GM06990 (cell line): ENCODE results near the gene CENPX.

ENCODE experiments used
- DNase-seq: peaks from one replicate; pipeline ENCODE4 v3.0.0-alpha.2; 2011; ENCODE audit not compliant: insufficient read length; ENCODE audit errors: extremely low read depth
- H3K27me3 ChIP-seq: replicated peaks from 2 replicates; pipeline ENCODE4 v1.6.0; 2011; ENCODE audit warnings: low read length; ENCODE audit not compliant: control insufficient read depth, insufficient read depth
- H3K36me3 ChIP-seq: 2 replicates; pipeline ENCODE4 v1.5.1; 2011; ENCODE audit warnings: low read length; ENCODE audit not compliant: control insufficient read depth, insufficient read depth
- H3K4me3 ChIP-seq: replicated peaks from 2 replicates; pipeline ENCODE4 v1.5.1; 2011; ENCODE audit warnings: low read depth, mild to moderate bottlenecking, control low read depth, low read length
- CTCF ChIP-seq: IDR thresholded peaks from 2 replicates; pipeline ENCODE4 v1.5.1; 2011; ENCODE audit warnings: low read length, control low read depth, mild to moderate bottlenecking, inconsistent platforms; ENCODE audit not compliant: insufficient read depth, poor library complexity, severe bottlenecking

The CENPX gene

GRCh38 chr17:82016875-82017459, 5.7 kb downstream of the CENPX start:
- Histone ChIP-seq H3K4me3 (no peak overlapping the region), H3K27me3 (no peaks in the 10 kb centered on the region), H3K36me3 (no peaks in the 10 kb centered on the region; the same call in none of the 2 replicates)
- no peak for TF ChIP-seq CTCF
- DNase-seq, result no peak

GRCh38 chr17:82016061-82016874, 6.4 kb downstream of the CENPX start:
- no peak for DNase-seq
- Histone ChIP-seq H3K4me3 (no peak overlapping the region), H3K27me3 (no peaks in the 10 kb centered on the region), H3K36me3 (no peaks in the 10 kb centered on the region; the same call in none of the 2 replicates)
- TF ChIP-seq CTCF, result no peak

- DNase-seq, result no peak
- H3K36me3 ChIP-seq, result no peaks in the 10 kb centered on the region; the same call in none of the 2 replicates
- TF ChIP-seq CTCF, result no peak
- no peak overlapping the region for H3K4me3 ChIP-seq
- no peaks in the 10 kb centered on the region for H3K27me3 ChIP-seq
Observed at GRCh38 chr17:82015311-82015971, 7.2 kb downstream of the CENPX start.

GRCh38 chr17:82014971-82015310, 7.7 kb downstream of the CENPX start:
- no peak for TF ChIP-seq CTCF
- Histone ChIP-seq H3K36me3 (no peaks in the 10 kb centered on the region; the same call in none of the 2 replicates), H3K4me3 (no peak overlapping the region), H3K27me3 (no peaks in the 10 kb centered on the region)
- no peak for DNase-seq

GRCh38 chr17:82014432-82014831, 8.2 kb downstream of the CENPX start:
- Histone ChIP-seq H3K27me3 (no peaks in the 10 kb centered on the region), H3K4me3 (no peak overlapping the region), H3K36me3 (no peaks in the 10 kb centered on the region; the same call in none of the 2 replicates)
- DNase-seq, result no peak
- no peak for TF ChIP-seq CTCF
